ENCODE results near the gene DOCK4.

Gene DOCK4

GRCh38 chr7:112189691-112190090 is 16.5 kb downstream of the DOCK4 start:
- no peaks in the 10 kb centered on the region for H3K9me3 ChIP-seq (ENCODE audit: insufficient read depth, low read length)
- H3K27ac ChIP-seq (ENCODE audit: low read depth, low read length) = no peak overlapping the region
- no peak overlapping the region for H3K4me2 ChIP-seq (ENCODE audit: low read depth, low read length, poor library complexity, severe bottlenecking)
- no peak for TF ChIP-seq EZH2phosphoT487 (conservative IDR thresholded peaks at IDR 0.05; ENCODE audit: low read length)
- no peak for TF ChIP-seq CTCF (IDR thresholded peaks at IDR 0.05; ENCODE audit: insufficient read depth, low read length, poor library complexity, severe bottlenecking)
- no peaks in the 10 kb centered on the region for H3F3A ChIP-seq (ENCODE audit: insufficient read depth)
- no peaks in the 10 kb centered on the region for H3K36me3 ChIP-seq (ENCODE audit: low read length)
- H3K27me3 ChIP-seq (ENCODE audit: low read length) = no peaks in the 10 kb centered on the region
- H3K4me3 ChIP-seq (ENCODE audit: insufficient read depth, low read length, poor library complexity, severe bottlenecking) = no peak overlapping the region
- H3K9ac ChIP-seq (ENCODE audit: low read length) = no peak overlapping the region
- H4K20me1 ChIP-seq (ENCODE audit: low read depth, low read length) = no peaks in the 10 kb centered on the region
- no peak overlapping the region for H2AFZ ChIP-seq (ENCODE audit: low read depth, low read length, severe bottlenecking)
- no peaks in the 10 kb centered on the region for H3K79me2 ChIP-seq (ENCODE audit: insufficient read depth, low read length)
- H3K9me2 ChIP-seq (replicated peaks; ENCODE audit: insufficient read depth, low read length) = no peaks in the 10 kb centered on the region

- no peak overlapping the region for H3K4me2 ChIP-seq (ENCODE audit: low read depth, low read length, poor library complexity, severe bottlenecking)
- H3K9me3 ChIP-seq (ENCODE audit: insufficient read depth, low read length) = no peaks in the 10 kb centered on the region
- H3K36me3 ChIP-seq (ENCODE audit: low read length) = no peaks in the 10 kb centered on the region
- H2AFZ ChIP-seq (ENCODE audit: low read depth, low read length, severe bottlenecking) = no peak overlapping the region
- no peaks in the 10 kb centered on the region for H4K20me1 ChIP-seq (ENCODE audit: low read depth, low read length)
- no peaks in the 10 kb centered on the region for H3K79me2 ChIP-seq (ENCODE audit: insufficient read depth, low read length)
- no peak for TF ChIP-seq CTCF (IDR thresholded peaks at IDR 0.05; ENCODE audit: insufficient read depth, low read length, poor library complexity, severe bottlenecking)
- TF ChIP-seq EZH2phosphoT487 (conservative IDR thresholded peaks at IDR 0.05; ENCODE audit: low read length) = no peak
- H3K9me2 ChIP-seq (replicated peaks; ENCODE audit: insufficient read depth, low read length) = no peaks in the 10 kb centered on the region
- no peak overlapping the region for H3K9ac ChIP-seq (ENCODE audit: low read length)
- no peak overlapping the region for H3K27ac ChIP-seq (ENCODE audit: low read depth, low read length)
- no peaks in the 10 kb centered on the region for H3K27me3 ChIP-seq (ENCODE audit: low read length)
- H3F3A ChIP-seq (ENCODE audit: insufficient read depth) = no peaks in the 10 kb centered on the region
- no peak overlapping the region for H3K4me3 ChIP-seq (ENCODE audit: insufficient read depth, low read length, poor library complexity, severe bottlenecking)
Observed at GRCh38 chr7:112188257-112188656, 17.9 kb downstream of the DOCK4 start.

GRCh38 chr7:112186300-112186699 is 19.9 kb downstream of the DOCK4 start:
- Histone ChIP-seq H2AFZ (ENCODE audit: low read depth, low read length, severe bottlenecking) (no peak overlapping the region), H3K27me3 (ENCODE audit: low read length) (no peaks in the 10 kb centered on the region), H3F3A (ENCODE audit: insufficient read depth) (no peaks in the 10 kb centered on the region), H3K4me2 (ENCODE audit: low read depth, low read length, poor library complexity, severe bottlenecking) (no peak overlapping the region), H3K27ac (ENCODE audit: low read depth, low read length) (no peak overlapping the region), H3K36me3 (ENCODE audit: low read length) (no peaks in the 10 kb centered on the region), H3K9me3 (ENCODE audit: insufficient read depth, low read length) (no peaks in the 10 kb centered on the region), H3K4me3 (ENCODE audit: insufficient read depth, low read length, poor library complexity, severe bottlenecking) (no peak overlapping the region), H3K79me2 (ENCODE audit: insufficient read depth, low read length) (no peaks in the 10 kb centered on the region), H4K20me1 (ENCODE audit: low read depth, low read length) (no peaks in the 10 kb centered on the region), H3K9me2 (replicated peaks; ENCODE audit: insufficient read depth, low read length) (no peaks in the 10 kb centered on the region), H3K9ac (ENCODE audit: low read length) (no peak overlapping the region)
- TF ChIP-seq EZH2phosphoT487 (conservative IDR thresholded peaks at IDR 0.05; ENCODE audit: low read length) = no peak
- no peak for TF ChIP-seq CTCF (IDR thresholded peaks at IDR 0.05; ENCODE audit: insufficient read depth, low read length, poor library complexity, severe bottlenecking)
